Lower leg skin (tissue), 4 donors: Measurements from ENCODE around the gene KRT3. TPM values are rescaled to one million over a fixed set of nuclear protein-coding genes. Genes with fewer than 3 reads are reported as not detected.

ENCODE experiments used
- DNase-seq, 2 donors: peaks; one replicate each; pipeline ENCODE4 v3.0.0-alpha.2; 2019; ENCODE audit warnings: low spot score in 2 of 2
- H3K4me3 ChIP-seq: fragments of 200-600 bp; sonication (generic); 2 replicates; pipeline ENCODE4 v1.5.1; 2017; ENCODE audit warnings: mild to moderate bottlenecking, low read depth; ENCODE audit not compliant: poor library complexity, severe bottlenecking
- POLR2A ChIP-seq, 2 donors: fragments of 450-650 bp; IDR thresholded peaks; one replicate each; pipeline ENCODE4 v1.6.1; 2016 to 2017; ENCODE audit warnings: antibody characterized with exemption in 2 of 2, mild to moderate bottlenecking in 1 of 2, moderate library complexity in 1 of 2
- WGBS, 2 donors: methylation state at CpG; one replicate each; pipeline ENCODE4 v1.1.5; 2018; 5-methylcytosine and 5-hydroxymethylcytosine counted together
- intact Hi-C: fragments of 100-400 bp; cut with DNase I; formaldehyde crosslinking; loops from one replicate; pipeline ENCODE4 v1.15.0; 2023; ENCODE audit warnings: low total_unique reads
- total RNA-seq, 4 donors: library from RNA; depleted of rRNA; stranded (reverse); fragments of >200 nt; gene quantifications; one replicate each; pipeline ENCODE4 v1.1.0, GENCODE V29; 2016
- TF ChIP-seq, protein P1 (sequence below), 3 donors: fragments of 450-650 bp; IDR thresholded peaks; one replicate each; pipeline ENCODE4 v1.5.1; 2016; ENCODE audit warnings: antibody characterized with exemption in 3 of 3, mild to moderate bottlenecking in 3 of 3, moderate library complexity in 2 of 3

The KRT3 gene
- total RNA-seq, 4 donors from 2014 or later = not detected

DNA sequence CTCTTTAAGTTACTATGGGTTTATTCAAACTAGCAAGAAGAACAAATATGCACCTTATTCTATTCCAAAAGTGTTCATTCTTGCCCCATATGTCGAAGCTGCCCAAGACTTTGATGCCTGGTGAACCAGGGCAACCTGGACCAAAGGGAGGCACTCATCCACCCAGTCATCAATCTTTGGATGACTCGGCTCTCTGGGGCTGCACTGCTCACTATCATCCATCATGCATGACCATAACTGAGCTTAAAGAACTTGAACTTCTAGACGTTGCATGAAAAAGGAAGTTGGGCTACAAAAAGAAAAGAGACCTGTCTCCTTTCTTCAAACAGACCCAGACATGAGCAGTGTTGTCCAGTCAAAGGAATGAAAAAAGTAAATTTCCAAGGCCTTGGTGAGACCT is 16.8 kb upstream of the KRT3 start:
- intact Hi-C loops = no loop called here
- no peak for DNase-seq
- 60 to 61% methylated on average over 3 of the region's 3 CpGs for WGBS, 2 donors
- no peak overlapping the region for H3K4me3 ChIP-seq
- TF ChIP-seq, protein P1, sequence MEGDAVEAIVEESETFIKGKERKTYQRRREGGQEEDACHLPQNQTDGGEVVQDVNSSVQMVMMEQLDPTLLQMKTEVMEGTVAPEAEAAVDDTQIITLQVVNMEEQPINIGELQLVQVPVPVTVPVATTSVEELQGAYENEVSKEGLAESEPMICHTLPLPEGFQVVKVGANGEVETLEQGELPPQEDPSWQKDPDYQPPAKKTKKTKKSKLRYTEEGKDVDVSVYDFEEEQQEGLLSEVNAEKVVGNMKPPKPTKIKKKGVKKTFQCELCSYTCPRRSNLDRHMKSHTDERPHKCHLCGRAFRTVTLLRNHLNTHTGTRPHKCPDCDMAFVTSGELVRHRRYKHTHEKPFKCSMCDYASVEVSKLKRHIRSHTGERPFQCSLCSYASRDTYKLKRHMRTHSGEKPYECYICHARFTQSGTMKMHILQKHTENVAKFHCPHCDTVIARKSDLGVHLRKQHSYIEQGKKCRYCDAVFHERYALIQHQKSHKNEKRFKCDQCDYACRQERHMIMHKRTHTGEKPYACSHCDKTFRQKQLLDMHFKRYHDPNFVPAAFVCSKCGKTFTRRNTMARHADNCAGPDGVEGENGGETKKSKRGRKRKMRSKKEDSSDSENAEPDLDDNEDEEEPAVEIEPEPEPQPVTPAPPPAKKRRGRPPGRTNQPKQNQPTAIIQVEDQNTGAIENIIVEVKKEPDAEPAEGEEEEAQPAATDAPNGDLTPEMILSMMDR (IDR thresholded peaks at IDR 0.05) = no peak
- no peak for TF ChIP-seq POLR2A (IDR thresholded peaks at IDR 0.05)

DNA sequence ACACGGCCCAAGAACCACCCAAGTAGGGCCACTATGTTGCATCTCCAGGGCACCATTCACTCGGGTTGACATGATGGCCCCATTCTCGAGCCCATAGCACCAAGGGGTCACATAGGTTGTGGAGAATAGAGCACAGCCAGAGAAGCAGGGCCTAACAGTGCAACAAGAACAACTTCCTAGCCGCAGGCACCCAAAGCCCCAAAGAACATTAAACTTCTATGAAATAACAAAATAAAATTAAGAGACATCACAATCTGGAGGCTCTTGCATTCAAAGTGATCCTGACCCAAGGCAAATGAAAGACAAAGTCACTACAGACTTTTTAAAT is 16.1 kb upstream of the KRT3 start:
- intact Hi-C loops = no loop called here
- whole genome bisulfite sequencing, 2 donors = 65 to 72% methylated on average over 4 of the region's 4 CpGs
- TF ChIP-seq, protein P1 (IDR thresholded peaks at IDR 0.05) = no peak
- TF ChIP-seq POLR2A (IDR thresholded peaks at IDR 0.05) = no peak
- no peak for DNase-seq
- H3K4me3 ChIP-seq = no peak overlapping the region

DNA sequence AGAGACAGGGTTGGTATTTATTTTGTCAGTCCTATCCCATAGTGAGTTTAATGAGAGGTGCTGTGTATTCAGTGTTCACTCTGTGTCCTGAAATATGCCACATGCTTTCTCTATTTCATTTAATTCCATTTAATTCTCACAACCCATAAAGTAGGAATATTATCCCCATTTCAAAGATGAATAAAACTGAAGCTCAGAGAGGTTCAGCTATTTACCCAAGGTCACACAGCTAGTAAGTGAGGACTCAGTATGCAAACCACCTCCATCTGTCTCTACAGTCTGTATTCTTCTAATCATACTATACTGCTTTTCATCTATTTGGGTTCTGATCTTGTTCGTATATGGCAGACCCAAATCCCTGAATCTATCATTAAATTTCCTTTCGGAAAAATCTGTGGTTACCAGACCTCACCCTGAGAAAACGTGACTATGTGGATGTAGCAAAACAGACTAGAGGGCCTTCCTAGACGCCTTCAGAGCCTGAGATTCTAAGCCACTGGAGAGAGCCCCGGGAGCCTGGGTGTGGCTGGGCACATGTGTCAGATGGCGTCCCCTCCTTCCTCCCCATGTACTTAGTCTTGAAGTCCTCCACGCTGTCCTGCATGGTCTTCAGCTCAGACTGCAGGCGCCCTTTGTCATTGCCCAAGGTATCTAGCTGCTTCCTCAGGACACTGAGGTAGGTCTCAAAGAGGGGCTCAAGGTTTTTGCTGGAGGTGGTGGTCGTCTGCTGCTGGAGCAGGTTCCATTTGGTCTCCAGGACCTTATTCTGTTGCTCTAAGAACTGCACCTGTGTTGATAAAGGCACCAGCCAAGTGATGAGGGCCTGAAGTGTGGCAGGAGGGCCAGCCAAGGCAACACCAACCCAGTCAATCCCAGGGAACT is 15.5 kb upstream of the KRT3 start:
- no peak for TF ChIP-seq POLR2A (IDR thresholded peaks at IDR 0.05)
- TF ChIP-seq, protein P1 (IDR thresholded peaks at IDR 0.05) = no peak
- intact Hi-C loops = no loop called here
- no peak overlapping the region for H3K4me3 ChIP-seq
- no peak for DNase-seq
- 87 to 89% methylated on average over 9 of the region's 9 CpGs for WGBS, 2 donors

DNA sequence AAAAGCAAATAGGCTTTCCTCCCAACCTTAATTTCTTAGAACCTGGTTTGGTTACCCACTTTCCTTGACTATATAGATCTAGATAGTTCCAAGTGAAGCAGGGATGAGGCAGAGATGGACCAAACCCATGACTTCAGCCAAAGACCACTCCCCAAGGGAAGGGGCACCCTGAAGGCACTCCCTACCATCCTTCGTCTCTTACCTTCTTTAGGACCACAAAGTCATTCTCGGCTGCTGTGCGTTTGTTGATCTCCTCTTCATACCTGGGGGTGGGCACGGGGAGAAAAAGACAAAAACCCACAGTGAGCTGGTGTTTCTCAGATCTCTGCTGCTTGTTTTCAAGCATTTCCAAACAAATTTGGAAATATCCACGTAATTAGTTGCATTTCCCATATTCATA is 14.6 kb upstream of the KRT3 start:
- 71 to 79% methylated on average over 5 of the region's 5 CpGs for WGBS, 2 donors

DNA sequence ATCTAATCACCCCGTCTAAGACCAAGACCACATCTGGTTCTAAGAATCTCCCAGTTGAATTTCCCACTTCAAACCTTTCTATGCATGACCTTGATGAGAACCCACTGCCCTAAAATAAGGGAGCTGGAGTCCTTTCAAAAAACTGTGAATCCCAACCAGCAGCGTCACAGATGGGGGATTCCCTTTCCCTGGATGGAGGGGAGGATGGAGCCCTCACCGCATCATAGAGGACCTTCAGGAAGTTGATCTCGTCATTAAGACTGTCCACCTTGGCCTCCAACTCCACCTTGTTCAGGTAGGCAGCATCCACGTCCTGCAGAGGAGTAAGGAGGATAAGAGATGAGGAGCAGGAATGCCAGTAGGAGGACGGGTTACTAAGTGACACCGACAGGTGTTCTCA is 13.2 kb upstream of the KRT3 start:
- TF ChIP-seq, protein P1 (IDR thresholded peaks at IDR 0.05) = no peak
- TF ChIP-seq POLR2A (IDR thresholded peaks at IDR 0.05) = no peak
- H3K4me3 ChIP-seq = no peak overlapping the region
- 80 to 81% methylated on average over 7 of the region's 7 CpGs for WGBS, 2 donors
- intact Hi-C loops = no loop called here
- no peak for DNase-seq

More for the DNA sequence above, 14.6 kb upstream of the KRT3 start:
- no peak overlapping the region for H3K4me3 ChIP-seq
- DNase-seq = no peak
- intact Hi-C loops = no loop called here
- TF ChIP-seq, protein P1 (IDR thresholded peaks at IDR 0.05) = no peak
- no peak for TF ChIP-seq POLR2A (IDR thresholded peaks at IDR 0.05)
